Measurements from ENCODE around the gene HEMGN. TPM values are rescaled to one million over a fixed set of nuclear protein-coding genes. Genes with fewer than 3 reads are reported as not detected.
A peak's percentile ranks its signal among the peaks of the same experiment; 100 is the strongest.

HEMGN gene
- polyA plus RNA-seq, 4 donors: 2.8 to 4.3 (median 3.7) TPM

DNA sequence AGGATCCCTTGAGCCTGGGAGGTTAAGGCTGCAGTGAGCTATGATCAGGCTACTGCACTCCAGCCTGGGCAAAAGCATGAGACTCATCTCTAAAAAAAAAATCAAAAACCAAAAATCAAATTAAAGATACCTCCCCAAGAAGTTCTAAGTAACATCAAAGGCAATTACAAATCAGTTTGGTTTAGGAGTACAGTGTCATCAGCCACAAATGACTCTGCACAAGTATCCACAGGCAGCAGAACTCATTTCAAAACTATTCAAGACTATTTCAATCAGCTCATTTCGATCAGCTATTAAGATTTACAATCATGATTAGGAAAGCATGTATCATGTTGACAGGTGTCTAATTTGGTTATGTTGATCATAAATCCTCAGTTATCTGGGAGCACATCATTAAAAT lies 34.8 kb downstream of the HEMGN start:
- DNase-seq (ENCODE audit: low read depth in 4 of 4, low spot score in 3 of 4): no peak

DNA sequence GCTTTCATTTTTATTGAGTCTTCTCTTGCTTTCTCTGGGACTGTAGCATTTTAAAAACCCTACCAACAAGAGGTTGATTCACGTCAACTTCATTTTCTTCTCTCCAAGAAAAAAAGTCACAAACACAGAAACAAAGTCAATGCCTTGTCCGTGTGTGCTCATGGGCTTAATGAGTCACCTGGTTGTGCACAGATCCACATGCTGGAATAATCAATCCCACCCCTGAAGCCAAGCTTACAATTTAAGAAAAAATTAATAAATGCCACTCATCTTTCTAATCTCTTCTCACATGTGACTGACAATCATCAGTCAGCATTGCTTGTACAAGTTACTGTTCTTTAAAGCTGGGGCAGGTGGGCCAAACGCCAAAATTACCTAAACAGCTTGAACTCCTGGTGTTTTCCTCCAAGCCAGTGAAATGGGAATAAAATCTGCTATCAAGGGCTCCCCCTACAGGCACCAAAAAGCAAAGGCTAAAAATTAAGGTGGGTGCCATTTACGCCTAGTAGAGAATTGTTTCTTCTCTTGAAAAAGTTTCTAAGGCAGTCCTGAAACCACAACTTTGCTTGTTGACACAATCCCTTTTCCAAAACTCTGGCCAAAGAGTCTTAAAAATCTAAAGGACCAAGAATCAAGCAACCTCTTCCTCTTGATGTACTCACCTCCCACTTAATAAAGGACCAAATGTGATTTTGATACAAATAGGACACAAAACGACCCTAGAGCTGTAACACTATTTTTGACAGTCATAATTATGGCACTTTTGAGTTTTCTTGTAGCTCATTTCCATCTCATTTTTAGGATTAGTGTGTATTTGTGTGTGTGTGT lies 37.0 kb downstream of the HEMGN start:
- peak in 1 of 4 donors; percentile 5 for DNase-seq (ENCODE audit: low read depth in 4 of 4, low spot score in 3 of 4)

GRCh38 chr9:97900103-97900737 lies 37.8 kb downstream of the HEMGN start:
- no peak for DNase-seq (ENCODE audit: low read depth in 4 of 4, low spot score in 3 of 4)

GRCh38 chr9:97895695-97896332 lies 42.2 kb downstream of the HEMGN start:
- no peak for DNase-seq (ENCODE audit: low read depth in 4 of 4, low spot score in 3 of 4)

DNA sequence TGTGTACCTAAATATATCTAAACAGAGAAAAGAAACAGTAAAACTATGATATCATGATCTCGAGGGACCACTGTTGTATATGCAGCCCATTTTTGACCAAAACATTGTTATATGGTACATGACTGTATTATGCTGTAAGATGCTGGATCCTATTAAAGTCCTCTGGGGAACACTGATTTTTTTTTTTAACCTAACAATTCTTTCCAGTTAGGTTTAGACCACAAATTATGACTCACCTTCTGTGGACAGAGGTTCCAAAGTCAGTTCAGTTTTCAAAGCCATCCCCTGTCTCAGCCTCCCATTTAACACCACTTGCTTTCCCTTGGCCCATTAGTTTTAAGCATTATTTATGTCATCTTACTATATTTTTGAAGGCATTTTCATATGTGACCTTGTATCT lies 42.8 kb downstream of the HEMGN start:
- no peak for DNase-seq (ENCODE audit: low read depth in 4 of 4, low spot score in 3 of 4)

DNA sequence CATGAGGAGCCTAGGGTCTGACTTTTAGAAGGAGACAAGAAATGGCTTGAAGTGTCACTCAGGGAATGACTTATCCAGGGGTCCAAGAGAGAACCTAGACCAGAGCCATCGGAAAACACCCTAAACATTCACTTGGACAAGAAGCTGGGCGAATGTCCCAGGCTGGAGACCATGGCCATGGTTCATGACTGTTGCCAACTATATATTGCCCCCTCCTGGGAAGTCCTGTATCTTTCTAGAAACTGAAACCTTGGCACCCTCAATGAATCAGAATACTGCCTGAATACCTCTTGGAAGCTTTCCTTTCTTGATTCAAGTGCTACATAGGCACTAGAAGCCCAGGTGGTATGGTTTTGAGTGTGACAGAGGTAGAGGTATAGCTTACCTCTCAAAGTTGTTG lies 45.6 kb downstream of the HEMGN start:
- no peak for DNase-seq (ENCODE audit: low read depth in 4 of 4, low spot score in 3 of 4)

DNA sequence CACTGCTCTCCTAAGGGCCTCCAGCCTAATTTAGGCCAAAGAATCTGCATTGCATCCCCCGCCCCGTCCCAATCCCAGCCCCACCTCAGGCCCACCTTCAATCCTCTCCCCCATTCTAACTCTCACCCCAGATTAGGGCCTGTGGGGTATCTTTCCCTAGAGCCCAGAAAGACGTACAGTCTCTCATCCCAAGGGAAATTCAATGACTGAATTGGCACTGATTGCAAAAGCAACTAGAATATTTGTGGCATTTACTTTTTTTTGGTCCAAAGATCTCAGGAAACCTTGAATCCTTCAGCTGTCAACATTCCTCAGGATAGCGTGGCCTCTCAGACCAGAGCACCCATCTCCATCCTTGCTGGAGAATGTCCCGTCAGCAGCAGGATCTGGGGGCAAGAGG lies 46.2 kb downstream of the HEMGN start:
- DNase-seq (ENCODE audit: low read depth in 4 of 4, low spot score in 3 of 4): no peak

DNA sequence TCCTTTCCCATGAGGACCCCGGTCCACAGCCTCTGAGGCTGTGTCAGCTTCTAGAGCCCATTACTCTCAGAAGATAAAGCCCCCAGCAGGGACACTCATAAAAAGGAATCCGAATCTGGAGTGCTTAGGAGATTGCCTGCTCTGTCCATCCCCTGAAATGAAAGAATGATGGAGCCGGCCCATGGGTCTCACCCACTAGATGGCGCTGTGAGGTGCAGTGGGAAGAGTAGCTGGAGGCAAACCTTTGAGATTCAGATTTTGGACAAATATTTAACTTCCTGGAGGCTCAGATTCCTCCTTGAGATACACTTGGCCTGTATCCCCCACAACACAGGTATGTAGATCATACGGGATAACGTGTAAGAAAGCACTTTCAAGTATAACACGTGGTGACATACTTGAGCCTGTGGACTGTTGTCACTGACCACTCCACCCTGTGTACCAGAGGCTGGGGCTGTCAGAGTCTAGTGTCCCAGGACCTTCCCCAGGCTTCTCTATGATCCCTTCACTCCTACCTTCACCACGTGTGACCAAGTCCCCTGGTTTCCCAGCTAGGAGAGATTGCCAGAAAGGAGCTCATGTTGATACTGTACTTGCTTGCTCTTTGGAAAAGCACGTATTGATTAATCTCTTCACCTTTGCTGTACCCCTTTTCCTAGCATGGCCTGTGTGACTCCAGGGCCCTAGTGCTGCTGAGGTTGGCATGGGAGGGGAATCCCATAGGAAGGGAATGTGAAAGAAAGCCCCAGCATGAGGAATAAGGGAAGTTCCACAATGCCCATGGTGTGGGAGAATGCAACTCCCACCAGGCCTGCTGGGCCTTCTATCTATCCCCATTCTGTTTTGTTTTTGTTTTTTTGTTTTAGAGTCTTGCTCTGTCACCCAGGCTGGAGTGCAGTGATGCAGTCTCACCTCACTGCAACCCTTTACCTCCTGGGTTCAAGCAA lies 47.8 kb downstream of the HEMGN start:
- no peak for DNase-seq (ENCODE audit: low read depth in 4 of 4, low spot score in 3 of 4)

GRCh38 chr9:97880336-97880735 lies 57.6 kb downstream of the HEMGN start:
- DNase-seq (ENCODE audit: low read depth in 4 of 4, low spot score in 3 of 4): no peak

Other genes starting within 250 kb of the HEMGN start
- 10 to 100 TPM; 36.9 to 45.9 (median 40.1) TPM for gene XPA, start 240.8 kb downstream of the HEMGN start, polyA plus RNA-seq (ENCODE audit: insufficient read length in 4 of 4)
- gene FOXE1, start 84.9 kb downstream of the HEMGN start, polyA plus RNA-seq (ENCODE audit: insufficient read length in 4 of 4): under 1 TPM in 2 of 4 donors, not detected in 2; 0.04 to 0.06 TPM
- gene TRMO, start 15.7 kb downstream of the HEMGN start, polyA plus RNA-seq (ENCODE audit: insufficient read length in 4 of 4): 10 to 100 TPM; 20.4 to 23.1 (median 21.1) TPM
- 100 to 1,000 TPM; 234 to 267 (median 247) TPM for gene ANP32B, start 45.2 kb upstream of the HEMGN start, polyA plus RNA-seq (ENCODE audit: insufficient read length in 4 of 4)
- 10 to 100 TPM; 37.5 to 41.2 (median 38.9) TPM for gene NANS, start 118.6 kb upstream of the HEMGN start, polyA plus RNA-seq (ENCODE audit: insufficient read length in 4 of 4)
- 1 to 10 TPM; 4.8 to 6.5 (median 5.2) TPM for gene TRIM14, start 181.1 kb upstream of the HEMGN start, polyA plus RNA-seq (ENCODE audit: insufficient read length in 4 of 4)

Measured in right renal pelvis (tissue), 4 donors.